Measurements from ENCODE around the gene NFATC1. TPM values are rescaled to one million over a fixed set of nuclear protein-coding genes. Genes with fewer than 3 reads are reported as not detected.

NFATC1 gene
- total RNA-seq, 1 donor from 2014 or later: 17.0 TPM

DNA sequence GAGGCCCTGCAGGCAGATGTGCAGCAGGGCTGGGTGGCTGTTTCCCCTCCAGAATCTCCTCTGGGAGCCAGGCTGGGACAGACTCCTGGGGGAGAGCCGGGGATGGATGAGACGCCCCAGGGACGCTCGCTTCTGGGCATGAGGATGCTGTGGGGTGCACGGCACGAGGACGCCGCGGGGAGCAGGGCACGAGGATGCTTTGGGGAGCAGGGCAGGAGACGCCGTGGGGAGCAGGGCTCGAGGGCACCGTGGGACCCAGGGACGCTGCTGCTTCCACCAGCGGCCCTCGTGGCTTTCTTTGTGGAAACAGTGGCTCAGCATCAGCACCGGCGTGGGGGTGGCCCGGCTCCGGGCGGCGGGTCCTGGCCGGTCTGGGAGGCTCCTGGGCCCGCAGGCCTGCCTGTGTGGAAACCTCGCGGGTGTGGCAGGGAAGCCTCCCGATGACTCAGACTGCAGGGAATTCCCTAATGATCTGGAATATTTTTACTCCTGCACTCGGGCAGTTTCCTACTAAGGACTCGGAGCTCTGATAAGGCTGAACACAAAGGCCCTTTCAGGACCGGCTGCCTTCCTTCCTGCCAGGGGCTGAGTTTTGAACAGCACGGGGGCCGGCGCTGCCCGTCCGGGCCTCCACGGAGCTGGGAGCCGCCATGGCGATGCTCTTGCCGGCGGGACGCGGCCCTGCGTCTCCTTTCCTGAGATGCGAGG is 62.6 kb downstream of the NFATC1 start:
- peak; percentile 95 for DNase-seq

GRCh38 chr18:79458917-79459803 is 63.4 kb downstream of the NFATC1 start:
- DNase-seq: peak; percentile 66

- DNase-seq: peak; percentile 49
These were observed 64.3 kb downstream of the NFATC1 start for GRCh38 chr18:79459946-79460480.

- DNase-seq: no peak
These were observed 65.0 kb downstream of the NFATC1 start for GRCh38 chr18:79460481-79461300.

- DNase-seq: no peak
These were observed 65.9 kb downstream of the NFATC1 start for GRCh38 chr18:79461627-79462026.

DNA sequence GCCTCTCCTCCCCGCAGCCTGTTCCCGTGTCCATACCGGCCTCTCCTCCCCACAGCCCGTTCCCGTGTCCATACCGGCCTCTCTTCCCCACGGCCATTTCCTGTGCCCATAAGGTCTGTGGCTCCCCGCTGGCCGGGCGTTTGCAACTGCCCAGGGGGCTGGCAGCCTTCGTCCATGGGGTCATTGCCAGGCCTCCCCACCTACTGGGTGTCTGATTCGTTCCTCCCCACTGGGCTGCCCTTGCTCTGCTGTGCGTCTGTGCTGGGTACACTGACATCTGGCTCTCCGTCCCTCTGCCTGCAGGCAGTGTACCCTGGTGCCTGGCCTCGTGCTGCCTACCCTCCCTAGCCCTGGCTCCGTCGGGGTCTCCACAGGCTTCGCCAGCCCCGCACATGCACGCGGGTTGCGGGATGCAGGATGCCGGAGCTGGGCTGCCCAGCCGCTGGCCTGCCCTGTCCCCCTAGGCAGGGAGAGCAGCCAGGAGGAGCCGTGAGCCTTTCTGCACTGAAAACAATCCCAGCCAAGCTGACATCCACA is 67.8 kb downstream of the NFATC1 start:
- no peak for DNase-seq

- peak; percentile 56 for DNase-seq
These were observed 69.8 kb downstream of the NFATC1 start for GRCh38 chr18:79465392-79465991.

DNA sequence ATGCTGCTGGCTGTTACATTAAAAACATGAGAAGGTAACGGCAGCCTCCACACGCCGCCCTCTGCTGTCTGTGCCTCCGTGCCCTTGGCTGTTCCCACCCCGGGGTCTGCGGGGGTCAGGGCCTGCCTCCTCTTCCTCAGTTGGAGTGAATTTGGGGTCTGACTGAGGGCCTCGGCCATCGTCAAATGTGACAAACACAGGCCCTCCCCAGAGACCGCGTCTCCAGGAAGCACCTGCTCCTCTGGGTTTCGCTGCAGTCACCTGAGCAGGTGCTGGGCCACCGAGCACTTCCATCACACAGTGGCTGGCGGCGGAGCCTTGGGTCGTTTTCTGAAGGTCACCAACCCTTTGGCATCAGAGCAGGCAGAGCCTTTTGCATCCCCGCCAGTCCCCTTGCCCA is 70.9 kb downstream of the NFATC1 start:
- no peak for DNase-seq

DNA sequence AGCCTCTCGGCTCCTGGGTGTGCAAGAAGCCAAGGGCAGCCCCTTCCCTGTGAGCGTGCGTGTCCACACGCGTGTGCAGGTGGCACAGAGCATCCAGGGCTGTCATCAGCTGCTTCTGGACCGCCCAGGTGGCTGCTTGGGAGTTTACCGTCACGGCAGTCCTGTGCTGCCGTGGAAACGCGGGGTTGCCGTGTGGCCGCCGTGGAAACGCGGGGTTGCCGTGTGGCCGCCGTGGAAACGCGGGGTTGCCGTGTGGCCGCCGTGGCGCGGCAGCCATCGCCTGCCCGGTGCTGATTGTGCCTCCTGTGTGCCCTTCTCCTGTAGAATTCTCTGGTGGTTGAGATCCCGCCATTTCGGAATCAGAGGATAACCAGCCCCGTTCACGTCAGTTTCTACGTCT is 71.4 kb downstream of the NFATC1 start:
- no peak for DNase-seq

DNA sequence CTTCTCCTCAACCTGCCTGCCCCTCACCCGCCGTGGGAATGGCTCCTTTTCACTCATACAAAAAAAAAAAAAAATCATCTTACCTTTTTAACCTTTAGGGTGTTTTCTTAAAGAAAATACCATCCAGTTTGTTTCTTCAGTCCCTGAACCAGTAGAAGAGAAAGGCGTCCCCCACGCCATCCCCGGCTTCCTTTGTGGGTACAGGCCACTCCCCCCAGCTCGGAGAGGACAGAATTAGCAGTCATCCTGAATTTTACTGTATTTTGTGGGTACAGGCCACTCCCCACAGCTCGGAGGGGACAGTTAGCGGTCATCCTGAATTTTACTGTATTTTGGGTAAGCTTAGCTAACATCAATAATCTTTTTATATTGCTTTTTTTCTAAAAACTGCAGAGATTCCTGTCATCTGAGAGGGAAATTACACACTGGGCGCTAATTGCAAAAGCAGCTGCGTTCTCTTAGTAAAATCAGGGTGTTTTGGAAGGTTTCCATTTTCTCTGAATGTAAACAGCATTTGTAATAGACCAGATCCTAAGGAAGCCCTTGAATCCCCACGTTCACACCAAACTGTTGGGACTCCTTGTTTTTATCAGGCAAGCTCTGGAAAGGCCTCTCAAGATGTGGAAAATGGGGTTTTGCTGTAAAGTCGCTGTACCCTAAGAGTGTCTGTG is 72.5 kb downstream of the NFATC1 start:
- DNase-seq: no peak

- DNase-seq: no peak
These were observed 73.6 kb downstream of the NFATC1 start for GRCh38 chr18:79469309-79469708.

GRCh38 chr18:79469751-79470505 is 74.2 kb downstream of the NFATC1 start:
- DNase-seq: no peak

DNA sequence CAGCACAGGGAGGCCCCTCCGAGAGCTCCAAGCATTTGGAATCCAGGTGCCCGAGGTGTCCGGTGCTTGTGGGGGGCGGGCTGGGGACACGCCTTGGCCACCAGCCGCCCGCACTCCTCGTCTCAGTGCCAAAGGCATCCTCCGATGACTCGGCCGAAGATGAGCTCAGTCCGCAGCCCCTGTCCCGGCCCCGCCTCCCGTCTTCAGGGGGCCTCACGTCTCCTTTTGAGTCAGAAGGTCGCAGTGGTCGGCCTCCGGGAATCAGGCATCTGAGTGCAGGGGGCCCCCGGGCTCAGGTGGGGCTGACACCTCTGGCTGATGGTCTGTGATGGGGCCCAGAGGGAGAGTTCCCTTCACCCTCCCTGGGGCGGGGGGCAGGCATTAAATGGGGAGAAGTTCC is 74.8 kb downstream of the NFATC1 start:
- DNase-seq: no peak

- DNase-seq: no peak
These were observed 75.3 kb downstream of the NFATC1 start for GRCh38 chr18:79471046-79471445.

- DNase-seq: no peak
These were observed 75.9 kb downstream of the NFATC1 start for GRCh38 chr18:79471597-79471996.

DNA sequence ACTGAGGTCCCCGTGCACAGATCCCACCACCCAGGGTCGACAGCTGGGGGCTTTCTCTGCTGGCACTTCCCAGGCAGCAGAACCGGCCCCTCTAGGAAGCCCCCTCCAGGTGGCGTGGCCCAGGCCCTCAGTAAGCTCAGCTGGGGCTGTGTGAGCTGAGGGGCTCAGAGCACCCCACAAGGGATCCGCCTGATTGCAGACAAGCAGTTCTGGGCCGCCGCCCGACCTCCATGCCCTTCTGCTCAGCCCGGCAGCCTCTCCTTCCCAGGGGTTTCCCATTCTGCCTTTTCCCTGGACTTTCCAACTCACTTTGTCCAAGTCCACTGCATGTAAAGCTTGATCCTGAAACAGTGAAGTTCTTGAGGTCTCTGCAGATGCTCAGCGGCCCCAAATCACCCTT is 76.4 kb downstream of the NFATC1 start:
- no peak for DNase-seq

DNA sequence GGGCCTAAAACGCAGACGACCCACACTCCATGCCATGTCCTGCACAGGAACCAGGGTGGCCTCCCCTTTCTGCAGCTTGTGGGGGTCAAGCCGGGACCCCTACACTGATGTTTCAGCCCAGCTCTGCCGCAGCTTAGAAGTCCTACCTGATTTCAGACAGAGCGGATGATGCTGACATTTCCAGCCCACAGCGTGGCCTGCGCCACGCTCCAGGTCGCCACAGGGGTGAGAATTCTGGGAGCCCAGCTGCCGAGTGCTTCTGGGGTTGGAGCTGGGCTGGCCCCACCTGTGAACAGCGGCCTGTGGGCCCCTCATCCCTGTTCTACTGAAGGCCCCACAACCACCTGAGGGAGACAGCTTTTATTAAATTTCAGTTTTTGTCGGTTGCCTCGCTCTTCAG is 77.2 kb downstream of the NFATC1 start:
- no peak for DNase-seq

GRCh38 chr18:79476031-79476917 is 80.5 kb downstream of the NFATC1 start:
- DNase-seq: peak; percentile 55

DNA sequence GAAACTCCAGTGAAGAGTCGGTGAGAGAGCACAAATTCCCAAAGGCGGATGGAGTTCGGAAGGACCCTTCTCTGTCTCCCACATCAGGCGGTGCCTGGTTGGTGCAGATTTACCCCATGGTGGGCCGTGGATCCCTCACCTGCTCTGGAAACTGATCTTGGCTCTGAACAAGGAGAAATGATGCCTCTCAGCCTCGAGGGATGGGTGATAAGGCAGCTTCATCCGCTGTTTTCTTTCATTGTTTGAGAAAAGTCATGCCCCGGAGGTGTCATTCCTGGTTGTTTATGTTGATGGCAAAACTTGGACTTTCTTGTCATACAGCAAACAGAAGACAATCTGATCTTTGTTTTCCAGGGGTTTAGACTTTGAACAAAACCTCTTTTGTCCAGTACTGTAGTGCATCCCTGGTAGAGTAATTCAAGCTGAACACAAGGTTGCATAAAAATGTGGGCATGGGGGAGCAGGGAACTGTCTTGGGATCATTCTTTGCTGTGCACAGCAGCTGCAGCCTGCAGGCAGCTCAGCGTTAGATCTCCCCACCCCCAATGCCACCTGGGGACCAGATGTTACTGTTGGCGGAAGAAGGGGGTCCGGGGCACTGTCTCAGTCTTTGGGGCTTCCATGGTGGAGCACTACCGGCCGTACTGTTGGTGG is 81.3 kb downstream of the NFATC1 start:
- no peak for DNase-seq

Data from dermis blood vessel endothelial cell (primary cell).